IMR-90 (cell line): ENCODE measurements around the gene DISP1.

Source experiments
- BHLHE40 ChIP-seq: fragments of 150-350 bp; IDR thresholded peaks from 2 replicates; pipeline ENCODE4 v1.6.1; 2016; ENCODE audit warnings: mild to moderate bottlenecking, low read depth, low read length
- CEBPB ChIP-seq: IDR thresholded peaks from 2 replicates; pipeline ENCODE4 v1.6.1; 2012; ENCODE audit warnings: low read depth, low read length, improper control_type of control experiment
- FOS ChIP-seq: fragments of 150-350 bp; IDR thresholded peaks from 2 replicates; pipeline ENCODE4 v1.6.1; 2016; ENCODE audit warnings: low read depth, low read length
- MAFK ChIP-seq: IDR thresholded peaks from 2 replicates; pipeline ENCODE4 v1.6.1; 2012; ENCODE audit warnings: low read depth, low read length, improper control_type of control experiment
- MXI1 ChIP-seq: IDR thresholded peaks from 2 replicates; pipeline ENCODE4 v1.6.1; 2012; ENCODE audit warnings: low read depth, mild to moderate bottlenecking, low read length, moderate library complexity, borderline replicate concordance
- NFE2L2 ChIP-seq: fragments of 150-350 bp; IDR thresholded peaks from 2 replicates; pipeline ENCODE4 v1.6.1; 2016; ENCODE audit warnings: low read depth, mild to moderate bottlenecking, low read length
- POLR2A ChIP-seq: IDR thresholded peaks from 2 replicates; pipeline ENCODE4 v1.6.1; 2012; ENCODE audit warnings: mild to moderate bottlenecking, low read depth, low read length
- RAD21 ChIP-seq: IDR thresholded peaks from 2 replicates; pipeline ENCODE4 v1.6.1; 2012; ENCODE audit warnings: low read length, improper control_type of control experiment
- RCOR1 ChIP-seq: IDR thresholded peaks from 2 replicates; pipeline ENCODE4 v1.6.1; 2012; ENCODE audit warnings: mild to moderate bottlenecking, low read length, improper control_type of control experiment; ENCODE audit not compliant: insufficient replicate concordance
- RFX5 ChIP-seq: IDR thresholded peaks from 2 replicates; pipeline ENCODE4 v1.8.0; 2012; ENCODE audit warnings: low read depth, mild to moderate bottlenecking, low read length, moderate library complexity
- SMC3 ChIP-seq: fragments of 150-350 bp; IDR thresholded peaks from 2 replicates; pipeline ENCODE4 v1.6.1; 2016; ENCODE audit warnings: low read depth, mild to moderate bottlenecking, antibody characterized with exemption, low read length, moderate library complexity
- TF ChIP-seq, protein P1 (sequence below): conservative IDR thresholded peaks from 2 replicates; pipeline ENCODE4 v1.5.1; 2012; ENCODE audit warnings: mild to moderate bottlenecking, low read depth, low read length, improper control_type of control experiment

DNA sequence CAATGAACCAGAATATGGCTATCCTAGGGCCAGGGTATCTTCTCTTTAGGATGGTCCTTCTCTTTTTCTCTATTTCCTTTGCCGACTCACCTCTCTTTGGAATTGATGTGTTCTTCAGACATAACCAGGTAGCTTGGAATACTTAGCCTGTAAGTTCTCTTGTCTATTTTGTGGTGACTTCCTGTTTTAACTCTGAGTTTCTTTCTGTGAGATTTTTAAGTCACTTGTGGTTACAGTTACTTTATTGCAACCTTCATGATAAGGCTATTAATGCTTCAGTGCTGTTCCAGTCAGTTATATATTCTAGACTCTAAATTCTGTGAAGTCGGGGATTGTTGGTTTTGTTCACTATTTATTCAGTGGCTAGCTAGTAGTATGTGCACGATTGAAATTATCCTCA is 46.2 kb downstream of the DISP1 start:
- TF ChIP-seq, protein P1, sequence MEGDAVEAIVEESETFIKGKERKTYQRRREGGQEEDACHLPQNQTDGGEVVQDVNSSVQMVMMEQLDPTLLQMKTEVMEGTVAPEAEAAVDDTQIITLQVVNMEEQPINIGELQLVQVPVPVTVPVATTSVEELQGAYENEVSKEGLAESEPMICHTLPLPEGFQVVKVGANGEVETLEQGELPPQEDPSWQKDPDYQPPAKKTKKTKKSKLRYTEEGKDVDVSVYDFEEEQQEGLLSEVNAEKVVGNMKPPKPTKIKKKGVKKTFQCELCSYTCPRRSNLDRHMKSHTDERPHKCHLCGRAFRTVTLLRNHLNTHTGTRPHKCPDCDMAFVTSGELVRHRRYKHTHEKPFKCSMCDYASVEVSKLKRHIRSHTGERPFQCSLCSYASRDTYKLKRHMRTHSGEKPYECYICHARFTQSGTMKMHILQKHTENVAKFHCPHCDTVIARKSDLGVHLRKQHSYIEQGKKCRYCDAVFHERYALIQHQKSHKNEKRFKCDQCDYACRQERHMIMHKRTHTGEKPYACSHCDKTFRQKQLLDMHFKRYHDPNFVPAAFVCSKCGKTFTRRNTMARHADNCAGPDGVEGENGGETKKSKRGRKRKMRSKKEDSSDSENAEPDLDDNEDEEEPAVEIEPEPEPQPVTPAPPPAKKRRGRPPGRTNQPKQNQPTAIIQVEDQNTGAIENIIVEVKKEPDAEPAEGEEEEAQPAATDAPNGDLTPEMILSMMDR = no peak
- no peak for TF ChIP-seq POLR2A
- no peak for TF ChIP-seq SMC3
- no peak for TF ChIP-seq RFX5
- no peak for TF ChIP-seq FOS
- TF ChIP-seq RCOR1 = no peak
- no peak for TF ChIP-seq BHLHE40
- TF ChIP-seq RAD21 = no peak
- no peak for TF ChIP-seq MAFK
- no peak for TF ChIP-seq MXI1
- TF ChIP-seq CEBPB = no peak
- TF ChIP-seq NFE2L2 = no peak
